ENCODE measurements around the gene SEC14L1. TPM values are rescaled to one million over a fixed set of nuclear protein-coding genes. Genes with fewer than 3 reads are reported as not detected.

Gene SEC14L1
- total RNA-seq, 1 donor from 2014 or later = 44.3 TPM

DNA sequence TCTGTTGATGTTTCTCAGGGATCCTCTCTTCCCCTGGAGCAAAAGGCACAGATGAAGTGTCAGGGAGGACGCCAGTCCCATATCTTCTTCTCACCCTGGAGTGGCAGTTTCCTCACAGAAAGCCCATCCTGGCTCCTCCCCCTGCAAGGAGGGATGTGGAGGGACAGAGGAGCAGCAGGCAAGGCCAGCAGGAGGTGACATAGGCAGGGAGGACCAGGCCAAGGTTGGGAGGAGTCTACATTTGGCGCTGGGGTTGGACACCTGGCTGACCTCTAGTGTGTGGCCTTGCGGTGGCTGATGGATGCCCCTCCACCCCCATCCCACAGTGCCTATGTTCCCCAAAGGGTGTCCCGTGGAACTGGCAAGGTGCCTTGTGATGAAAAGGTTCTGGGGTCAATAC is 125.4 kb downstream of the SEC14L1 start:
- DNase-seq (ENCODE audit: low read depth) = no peak
- TF ChIP-seq, protein P1, sequence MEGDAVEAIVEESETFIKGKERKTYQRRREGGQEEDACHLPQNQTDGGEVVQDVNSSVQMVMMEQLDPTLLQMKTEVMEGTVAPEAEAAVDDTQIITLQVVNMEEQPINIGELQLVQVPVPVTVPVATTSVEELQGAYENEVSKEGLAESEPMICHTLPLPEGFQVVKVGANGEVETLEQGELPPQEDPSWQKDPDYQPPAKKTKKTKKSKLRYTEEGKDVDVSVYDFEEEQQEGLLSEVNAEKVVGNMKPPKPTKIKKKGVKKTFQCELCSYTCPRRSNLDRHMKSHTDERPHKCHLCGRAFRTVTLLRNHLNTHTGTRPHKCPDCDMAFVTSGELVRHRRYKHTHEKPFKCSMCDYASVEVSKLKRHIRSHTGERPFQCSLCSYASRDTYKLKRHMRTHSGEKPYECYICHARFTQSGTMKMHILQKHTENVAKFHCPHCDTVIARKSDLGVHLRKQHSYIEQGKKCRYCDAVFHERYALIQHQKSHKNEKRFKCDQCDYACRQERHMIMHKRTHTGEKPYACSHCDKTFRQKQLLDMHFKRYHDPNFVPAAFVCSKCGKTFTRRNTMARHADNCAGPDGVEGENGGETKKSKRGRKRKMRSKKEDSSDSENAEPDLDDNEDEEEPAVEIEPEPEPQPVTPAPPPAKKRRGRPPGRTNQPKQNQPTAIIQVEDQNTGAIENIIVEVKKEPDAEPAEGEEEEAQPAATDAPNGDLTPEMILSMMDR (conservative IDR thresholded peaks at IDR 0.05; ENCODE audit: low read depth, low read length) = no peak
- no peak overlapping the region for H3K4me3 ChIP-seq (ENCODE audit: low read depth, low read length)
